MG63 (cell line): ENCODE measurements around the gene LNPEP. TPM values are rescaled to one million over a fixed set of nuclear protein-coding genes. Genes with fewer than 3 reads are reported as not detected.

Experiments used
- DNase-seq: peaks from one replicate; pipeline ENCODE4 v3.0.0-alpha.2; 2020
- H3K27me3 ChIP-seq: fragments of 250-450 bp; sonication (Bioruptor Pico); 2 replicates; pipeline ENCODE4 v1.5.1; 2020; ENCODE audit warnings: mild to moderate bottlenecking, moderate library complexity
- H3K36me3 ChIP-seq: fragments of 250-450 bp; sonication (Bioruptor Pico); 2 replicates; pipeline ENCODE4 v1.5.1; 2020; ENCODE audit warnings: mild to moderate bottlenecking, moderate library complexity
- H3K4me3 ChIP-seq: fragments of 250-450 bp; sonication (Bioruptor Pico); 2 replicates; pipeline ENCODE4 v1.5.1; 2020; ENCODE audit warnings: mild to moderate bottlenecking, moderate library complexity
- H3K9me3 ChIP-seq: fragments of 250-450 bp; sonication (Bioruptor Pico); 2 replicates; pipeline ENCODE4 v1.5.1; 2020; ENCODE audit warnings: mild to moderate bottlenecking, moderate library complexity
- total RNA-seq: library from RNA; depleted of rRNA; stranded (reverse); fragments of >200 nt; shearing (Covaris generic); gene quantifications from 2 replicates; pipeline ENCODE4 v1.2.3, GENCODE V29; 2014; ENCODE audit warnings: low replicate concordance

The LNPEP gene
- total RNA-seq, 1 experiment from 2014 or later: 21.4 TPM

DNA sequence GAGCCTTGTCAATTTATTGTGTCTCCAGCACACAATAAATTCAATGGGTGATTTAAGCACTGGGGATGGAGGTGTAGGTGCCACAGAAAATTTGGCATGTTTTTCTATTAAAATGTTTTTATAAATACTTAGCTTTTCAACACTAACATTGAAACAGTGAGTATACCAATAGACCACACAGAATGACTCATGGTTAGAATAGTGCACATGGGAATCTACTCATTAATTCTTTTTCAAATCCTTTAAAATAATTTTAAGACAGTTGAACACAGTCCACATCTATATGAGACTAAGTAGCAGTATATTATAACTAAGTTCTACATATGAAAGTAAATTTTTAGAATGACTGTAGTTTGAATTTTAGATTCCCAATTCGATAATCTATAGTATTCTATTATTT, 67.1 kb downstream of the LNPEP start:
- H3K4me3 ChIP-seq: no peak overlapping the region
- no peak for DNase-seq
- H3K27me3 ChIP-seq: no peaks in the 10 kb centered on the region
- peaks cover 6% of the 10 kb centered on the region; the same call in 1 of the 2 replicates for H3K36me3 ChIP-seq
- H3K9me3 ChIP-seq: no peaks in the 10 kb centered on the region

DNA sequence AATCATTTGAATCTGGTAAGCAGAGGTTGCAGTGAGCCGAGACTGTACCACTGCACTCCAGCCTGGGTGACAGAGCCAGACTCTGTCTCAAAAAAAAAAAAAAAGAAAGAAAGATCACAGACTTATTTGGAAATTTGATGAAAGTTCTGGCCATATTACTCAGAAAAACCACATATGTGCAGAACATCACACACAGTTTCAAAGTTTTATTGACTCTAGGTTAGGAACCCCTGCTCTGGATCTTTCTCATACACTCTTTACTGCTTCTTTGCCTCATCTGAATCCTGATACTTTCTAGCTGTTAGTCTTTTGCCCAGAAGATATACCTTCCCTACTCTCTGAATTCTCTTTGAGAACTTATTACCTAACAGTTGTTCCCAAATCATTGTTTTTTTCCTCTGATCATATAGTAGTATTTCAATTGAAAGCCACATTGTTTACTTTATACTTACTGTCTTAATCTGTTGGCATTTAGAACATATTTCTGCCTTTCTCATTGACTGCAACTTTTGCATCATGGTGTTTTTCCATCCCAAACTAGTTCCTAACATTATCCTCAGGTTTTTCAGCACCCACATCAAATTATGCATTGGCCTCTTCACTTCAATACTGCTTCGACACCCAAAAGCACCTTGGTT, 68.7 kb downstream of the LNPEP start:
- Histone ChIP-seq H3K27me3 (no peaks in the 10 kb centered on the region), H3K4me3 (no peak overlapping the region), H3K36me3 (peaks cover 3% of the 10 kb centered on the region; the same call in 1 of the 2 replicates), H3K9me3 (no peaks in the 10 kb centered on the region)
- no peak for DNase-seq

DNA sequence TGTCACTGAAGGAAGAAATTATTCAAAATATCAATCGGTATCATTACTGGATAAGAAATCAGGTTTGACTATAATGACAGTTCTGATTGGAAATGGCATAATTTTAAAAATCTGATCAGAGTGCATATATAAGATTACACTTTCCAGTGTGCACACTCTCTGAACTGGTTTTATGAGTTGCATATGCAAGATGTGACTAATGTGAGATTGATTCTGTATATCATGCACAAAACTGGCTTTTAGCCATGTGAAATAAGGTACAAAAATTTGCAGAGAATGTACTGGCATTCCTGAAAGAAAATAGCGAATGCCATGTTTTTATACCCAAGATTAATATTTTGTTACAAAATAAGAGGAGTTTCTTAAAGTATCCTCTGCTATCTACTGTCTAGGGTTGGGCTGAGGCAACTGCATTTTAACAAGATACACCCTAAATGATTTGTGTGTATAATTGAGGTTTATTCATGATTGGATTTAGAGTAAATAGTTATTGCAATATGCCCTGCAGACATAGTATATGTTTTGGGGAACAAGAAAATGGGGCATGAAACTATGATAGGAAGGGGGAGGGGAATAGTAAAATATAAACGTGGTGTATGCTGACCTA, 70.7 kb downstream of the LNPEP start:
- Histone ChIP-seq H3K9me3 (no peaks in the 10 kb centered on the region), H3K27me3 (no peaks in the 10 kb centered on the region)
- no peak for DNase-seq

DNA sequence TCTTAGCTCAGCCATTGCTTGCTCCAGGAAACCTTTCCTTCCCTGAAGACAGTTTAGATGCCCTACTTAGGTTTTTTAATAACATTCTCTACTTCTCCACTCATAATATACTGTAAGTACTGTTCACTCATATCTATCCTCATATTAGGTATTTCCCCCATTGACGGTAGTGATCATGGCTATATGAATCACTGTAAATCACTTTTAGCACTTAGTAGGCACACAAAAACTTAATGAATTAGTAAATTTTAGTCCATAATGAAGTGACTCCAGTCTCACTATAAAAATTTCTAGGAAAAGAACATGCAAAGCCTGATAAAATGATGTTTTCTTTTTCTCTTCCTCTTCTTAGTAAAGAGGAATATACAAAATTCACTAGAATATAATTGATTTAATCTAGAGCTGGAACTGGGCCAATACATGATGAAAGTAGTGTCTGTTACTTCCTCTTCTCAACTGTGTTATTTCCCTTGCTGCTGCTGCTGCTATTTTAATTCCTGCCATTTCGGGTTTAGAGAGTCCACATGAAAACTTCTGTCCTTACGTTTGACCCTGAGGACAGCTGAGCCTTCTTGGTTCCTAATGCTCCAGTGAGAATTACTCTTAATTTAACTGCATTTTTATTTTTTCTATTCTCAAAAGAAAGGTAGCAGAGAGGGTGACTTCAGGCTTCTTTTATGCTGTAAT, 73.5 kb downstream of the LNPEP start:
- no peaks in the 10 kb centered on the region for H3K9me3 ChIP-seq
- H3K27me3 ChIP-seq: no peaks in the 10 kb centered on the region
- no peak overlapping the region for H3K4me3 ChIP-seq
- H3K36me3 ChIP-seq: peaks cover 7% of the 10 kb centered on the region; the same call in 1 of the 2 replicates
- no peak for DNase-seq

More for the DNA sequence above, 70.7 kb downstream of the LNPEP start:
- no peak overlapping the region for H3K4me3 ChIP-seq
- H3K36me3 ChIP-seq: peaks cover 3% of the 10 kb centered on the region; the same call in 1 of the 2 replicates

DNA sequence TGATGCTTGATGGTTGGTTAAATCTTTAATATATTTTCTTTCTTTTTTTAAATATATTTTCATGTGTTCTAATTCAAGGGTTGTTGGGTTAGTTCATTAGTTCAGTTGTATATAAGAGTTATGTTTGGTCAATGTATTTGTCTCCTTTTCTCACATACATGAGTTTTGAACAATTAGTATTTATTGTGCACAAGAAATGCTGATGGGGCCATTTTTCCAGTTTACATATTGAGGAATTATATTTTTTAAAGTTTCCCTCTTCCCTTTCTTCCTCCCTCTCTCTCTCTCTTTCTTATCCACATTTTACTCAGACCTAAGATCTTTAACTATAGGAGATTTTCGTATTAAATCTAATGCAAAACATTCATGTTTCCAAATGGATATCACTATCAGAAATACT, 74.0 kb downstream of the LNPEP start:
- no peak for DNase-seq
- no peak overlapping the region for H3K4me3 ChIP-seq
- no peaks in the 10 kb centered on the region for H3K9me3 ChIP-seq
- H3K27me3 ChIP-seq: no peaks in the 10 kb centered on the region
- peaks cover 11% of the 10 kb centered on the region; the same call in 1 of the 2 replicates for H3K36me3 ChIP-seq

DNA sequence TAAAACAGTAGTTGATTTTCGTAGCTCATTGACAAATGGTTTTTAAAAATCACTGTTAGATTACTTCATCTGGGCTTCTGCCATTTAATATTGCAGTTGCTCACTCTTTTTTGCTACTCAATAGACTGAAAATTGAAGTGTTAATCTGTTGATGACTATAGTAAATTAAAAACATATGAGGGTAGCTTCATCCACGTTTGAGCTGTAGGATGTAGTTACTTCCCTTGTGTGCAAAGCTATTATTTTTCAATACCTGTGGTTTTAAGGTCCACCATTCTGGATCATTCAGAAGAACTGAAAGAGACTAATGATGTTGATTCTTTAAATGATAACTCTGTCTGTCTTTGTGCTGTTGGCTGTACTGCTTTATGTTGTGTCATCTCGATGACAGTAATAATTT, 74.7 kb downstream of the LNPEP start:
- Histone ChIP-seq H3K9me3 (no peaks in the 10 kb centered on the region), H3K4me3 (no peak overlapping the region), H3K27me3 (no peaks in the 10 kb centered on the region), H3K36me3 (peaks cover 17% of the 10 kb centered on the region)
- DNase-seq: no peak

DNA sequence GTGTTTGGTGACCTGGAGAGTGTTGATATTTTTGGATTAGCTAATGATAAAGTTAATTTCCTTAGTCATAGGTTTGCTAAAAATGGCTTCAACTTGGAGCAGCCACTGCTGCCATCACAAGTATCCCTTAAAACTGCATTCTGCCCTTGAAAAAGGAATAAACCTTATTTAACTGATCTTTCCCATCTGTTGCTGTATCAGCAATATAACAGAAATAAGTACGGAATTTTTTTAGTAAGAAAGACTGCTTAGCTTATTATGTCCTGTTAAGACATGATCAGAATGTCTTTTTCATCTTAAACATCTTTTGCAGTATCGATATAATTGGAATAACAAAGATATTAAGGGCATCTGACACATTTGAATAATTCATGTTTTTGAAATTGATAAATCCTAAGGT, 75.7 kb downstream of the LNPEP start:
- no peaks in the 10 kb centered on the region for H3K9me3 ChIP-seq
- no peak overlapping the region for H3K4me3 ChIP-seq
- DNase-seq: no peak
- H3K27me3 ChIP-seq: no peaks in the 10 kb centered on the region
- H3K36me3 ChIP-seq: peaks cover 15% of the 10 kb centered on the region

DNA sequence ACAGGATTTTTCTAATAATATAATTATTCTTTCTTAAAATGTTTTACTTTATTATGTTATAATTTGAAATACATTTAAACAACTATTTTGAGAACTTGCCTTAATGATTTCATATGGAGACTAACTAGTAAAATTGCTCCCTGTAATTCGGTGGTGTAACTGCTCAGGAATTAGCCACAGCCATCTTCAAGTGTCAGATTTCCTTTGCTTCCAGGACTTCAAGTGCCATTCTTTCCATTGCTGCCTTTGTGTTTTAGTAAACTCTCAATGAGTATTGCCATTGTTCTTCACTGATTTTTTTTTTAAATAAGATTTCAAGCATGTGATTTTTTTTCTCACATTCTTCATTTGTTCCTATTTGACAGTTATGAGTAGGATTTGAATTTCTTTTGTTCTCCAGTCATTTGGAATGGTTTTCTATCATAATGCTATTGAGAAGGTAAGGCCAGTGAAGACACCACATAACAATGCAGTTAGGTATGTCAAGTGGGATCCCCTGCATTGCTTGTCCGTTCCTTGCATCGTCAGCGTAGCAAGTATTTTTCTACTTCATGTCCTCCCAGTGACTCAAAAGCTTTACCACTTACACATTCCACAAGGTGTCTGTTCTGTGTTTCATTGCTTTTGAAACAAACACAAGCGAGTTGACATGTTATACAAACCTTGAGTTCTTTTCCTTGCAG, 83.7 kb downstream of the LNPEP start:
- Histone ChIP-seq H3K4me3 (no peak overlapping the region), H3K27me3 (no peaks in the 10 kb centered on the region), H3K9me3 (no peaks in the 10 kb centered on the region), H3K36me3 (peaks cover 15% of the 10 kb centered on the region)
- DNase-seq: no peak

DNA sequence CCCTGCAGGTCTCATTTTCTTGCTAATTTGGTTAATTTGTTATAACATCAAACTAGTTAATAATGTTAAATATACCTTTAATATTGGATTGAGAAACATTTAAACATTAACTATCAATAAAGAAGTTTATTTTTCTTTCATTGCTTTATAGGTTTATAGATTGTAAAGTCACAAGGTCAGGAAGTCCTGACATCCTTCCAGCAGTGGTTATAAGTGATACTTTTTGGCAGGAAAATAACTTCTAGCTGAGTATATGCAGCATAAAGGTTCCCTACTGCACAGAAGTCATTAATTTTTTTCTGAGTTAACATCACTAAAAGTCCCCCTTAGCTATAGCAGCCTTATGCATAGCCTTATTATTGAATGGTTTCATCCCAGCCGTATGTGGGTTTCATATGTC, 85.5 kb downstream of the LNPEP start:
- H3K36me3 ChIP-seq: peaks cover 7% of the 10 kb centered on the region; the same call in 1 of the 2 replicates

DNA sequence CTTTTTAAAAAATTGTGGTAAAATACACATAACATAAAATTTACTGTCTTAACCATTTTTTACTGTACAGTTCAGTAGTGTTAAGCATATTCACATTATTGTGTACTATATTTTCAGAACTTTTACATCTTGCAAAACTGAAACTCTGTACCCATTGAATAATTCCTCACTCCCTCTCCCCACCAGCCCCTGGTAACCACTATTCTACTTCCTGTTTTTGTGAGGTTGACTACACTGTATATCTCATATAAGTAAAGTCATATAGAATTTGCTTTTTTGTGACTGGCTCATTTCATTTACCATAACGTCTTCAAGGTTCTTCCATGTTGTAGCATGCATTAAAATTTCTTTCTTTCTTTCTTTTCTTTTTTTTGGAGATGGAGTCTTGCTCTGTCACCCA, 87.0 kb downstream of the LNPEP start:
- H3K4me3 ChIP-seq: no peak overlapping the region
- peaks cover 7% of the 10 kb centered on the region; the same call in 1 of the 2 replicates for H3K36me3 ChIP-seq
- no peaks in the 10 kb centered on the region for H3K9me3 ChIP-seq
- no peak for DNase-seq
- H3K27me3 ChIP-seq: no peaks in the 10 kb centered on the region

More for the DNA sequence above, 85.5 kb downstream of the LNPEP start:
- no peaks in the 10 kb centered on the region for H3K9me3 ChIP-seq
- H3K27me3 ChIP-seq: no peaks in the 10 kb centered on the region
- DNase-seq: no peak
- no peak overlapping the region for H3K4me3 ChIP-seq

DNA sequence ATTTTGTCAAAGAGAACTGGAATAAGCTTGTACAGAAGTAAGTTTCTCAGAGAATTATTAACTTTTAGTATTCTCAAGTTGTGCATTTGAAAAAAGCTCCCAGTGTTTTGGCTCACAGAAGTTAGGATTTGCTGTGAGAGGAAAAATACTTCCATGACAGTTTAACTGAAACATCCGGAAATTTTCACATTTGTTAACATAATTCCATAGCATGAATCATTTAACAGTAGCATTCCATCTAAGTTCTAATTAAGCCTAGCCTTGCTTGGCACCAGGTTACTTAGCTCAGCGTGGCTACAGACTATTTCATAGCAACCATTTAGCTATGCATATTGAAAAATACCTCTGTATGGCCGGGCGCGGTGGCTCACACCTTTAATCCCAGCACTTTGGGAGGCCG, 90.8 kb downstream of the LNPEP start:
- no peak for DNase-seq
- Histone ChIP-seq H3K27me3 (no peaks in the 10 kb centered on the region), H3K4me3 (no peak overlapping the region), H3K9me3 (no peaks in the 10 kb centered on the region), H3K36me3 (peaks cover 13% of the 10 kb centered on the region)

DNA sequence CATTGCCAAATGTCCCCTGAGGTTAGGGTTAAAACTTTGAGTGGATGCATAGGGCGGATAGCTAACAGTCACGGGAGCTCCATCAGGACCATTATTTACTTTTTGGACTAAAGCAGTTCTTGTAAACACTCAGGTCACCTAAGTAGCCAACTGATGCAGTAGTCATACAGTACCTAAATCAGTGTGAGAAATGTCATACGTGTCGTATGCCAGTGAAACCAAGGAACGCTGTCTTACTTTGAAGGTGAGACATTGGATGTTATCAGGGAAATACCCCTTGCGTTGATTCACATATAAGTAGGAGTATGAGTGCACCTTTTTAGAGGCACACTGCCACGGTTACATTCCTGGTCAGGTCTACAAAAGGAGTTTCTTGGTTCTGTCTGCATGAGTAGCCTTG, 101.9 kb downstream of the LNPEP start:
- DNase-seq: no peak
- no peaks in the 10 kb centered on the region for H3K27me3 ChIP-seq
- H3K9me3 ChIP-seq: no peaks in the 10 kb centered on the region
- no peaks in the 10 kb centered on the region for H3K36me3 ChIP-seq
- H3K4me3 ChIP-seq: no peak overlapping the region

DNA sequence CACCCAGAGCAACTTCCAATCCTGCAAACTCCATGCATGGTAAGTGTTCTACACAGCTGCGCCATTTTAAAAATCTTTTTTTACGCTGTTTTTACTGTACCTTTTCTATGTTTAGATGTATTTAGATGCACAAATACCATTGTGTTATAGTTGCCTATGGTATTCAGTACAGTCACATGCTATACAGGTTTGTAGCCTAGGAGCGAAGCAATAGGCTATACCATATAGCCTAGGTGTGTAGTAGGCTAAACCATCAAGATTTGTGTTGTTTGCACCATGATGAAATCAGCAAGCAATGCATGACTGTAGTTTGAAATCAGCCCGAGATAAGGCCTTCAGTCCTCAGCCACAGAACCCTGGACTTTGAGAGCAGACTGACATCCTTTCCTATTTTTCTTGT, 105.4 kb downstream of the LNPEP start:
- H3K36me3 ChIP-seq: no peaks in the 10 kb centered on the region
- no peak overlapping the region for H3K4me3 ChIP-seq
- DNase-seq: no peak

DNA sequence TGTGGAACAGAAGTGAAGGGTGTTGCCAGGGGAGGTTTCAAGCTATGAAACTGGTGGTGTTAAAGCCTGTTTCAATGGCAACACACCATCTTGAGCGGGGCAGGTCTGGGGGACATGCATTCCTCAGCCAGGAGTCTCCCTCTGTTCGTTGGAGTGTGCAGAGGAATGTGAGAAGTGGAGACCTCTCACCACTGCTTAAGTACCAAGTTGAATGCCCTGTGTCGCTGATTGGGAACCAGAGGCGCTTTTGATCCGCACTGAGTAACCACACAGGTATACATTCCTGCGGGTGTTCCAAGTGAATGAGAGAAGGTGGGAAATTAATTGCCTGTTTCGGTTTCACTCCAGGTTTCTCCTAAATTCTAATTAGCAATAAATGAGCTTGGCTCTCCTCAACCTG, 107.1 kb downstream of the LNPEP start:
- Histone ChIP-seq H3K9me3 (no peaks in the 10 kb centered on the region), H3K36me3 (no peaks in the 10 kb centered on the region), H3K4me3 (no peak overlapping the region), H3K27me3 (no peaks in the 10 kb centered on the region)
- DNase-seq: no peak

More for the DNA sequence above, 105.4 kb downstream of the LNPEP start:
- no peaks in the 10 kb centered on the region for H3K9me3 ChIP-seq
- H3K27me3 ChIP-seq: no peaks in the 10 kb centered on the region

DNA sequence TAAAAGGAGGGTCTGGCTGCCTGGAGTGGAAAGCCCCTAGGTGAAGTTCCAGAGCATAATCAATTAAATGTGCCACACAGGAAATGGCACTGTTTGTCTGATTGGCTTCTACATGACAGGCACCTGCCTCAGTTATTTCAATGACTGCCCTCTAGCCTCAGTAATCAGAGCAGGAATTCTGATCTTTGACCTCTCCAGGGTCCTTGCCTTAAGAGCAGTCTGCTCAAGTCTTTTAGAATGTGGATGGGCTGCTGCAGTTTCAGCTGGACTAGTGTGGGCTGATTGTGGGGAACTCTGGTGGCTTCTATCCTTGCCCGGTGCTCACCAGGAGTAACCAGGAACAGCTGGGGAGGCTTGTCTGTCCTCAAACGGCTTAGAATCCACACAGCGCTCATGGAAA, 107.6 kb downstream of the LNPEP start:
- DNase-seq: no peak
- Histone ChIP-seq H3K4me3 (no peak overlapping the region), H3K36me3 (no peaks in the 10 kb centered on the region), H3K9me3 (no peaks in the 10 kb centered on the region), H3K27me3 (peaks cover 5% of the 10 kb centered on the region; the same call in 1 of the 2 replicates)

DNA sequence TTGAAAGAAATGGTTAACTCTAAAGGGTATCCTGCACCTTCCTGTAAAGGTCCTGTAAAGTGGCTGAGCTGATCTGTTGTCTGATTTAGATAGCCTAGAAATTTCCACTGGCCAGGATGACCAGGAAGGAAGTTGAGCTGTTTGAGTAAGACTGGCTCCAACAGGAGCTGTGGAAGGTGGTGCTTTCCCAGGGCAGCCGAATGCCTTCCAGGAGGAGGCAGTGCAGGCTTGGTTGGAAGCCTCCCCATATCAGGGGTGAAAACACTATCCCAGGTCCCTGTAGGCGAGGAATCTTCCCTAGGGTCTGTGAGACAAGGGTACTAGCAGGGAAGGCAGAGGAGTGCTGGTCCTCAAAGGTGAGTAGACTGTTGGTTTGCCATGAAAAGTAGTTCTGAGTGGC, 108.2 kb downstream of the LNPEP start:
- no peaks in the 10 kb centered on the region for H3K36me3 ChIP-seq
- H3K9me3 ChIP-seq: no peaks in the 10 kb centered on the region
- peaks cover 10% of the 10 kb centered on the region; the same call in 1 of the 2 replicates for H3K27me3 ChIP-seq
- DNase-seq: peak; percentile 33
- H3K4me3 ChIP-seq: no peak overlapping the region
